AG09309 (cell line): ENCODE measurements around the gene KCNJ9.

Experiments used
- DNase-seq: peaks from one replicate; pipeline ENCODE4 v3.0.0-alpha.2; 2010; ENCODE audit warnings: low read depth
- H3K4me3 ChIP-seq: 2 replicates; pipeline ENCODE4 v1.5.1; 2011; ENCODE audit warnings: mild to moderate bottlenecking, low read depth, low read length, moderate library complexity; ENCODE audit not compliant: control insufficient read depth
- TF ChIP-seq, protein P1 (sequence below): IDR thresholded peaks from 2 replicates; pipeline ENCODE4 v1.5.1; 2011; ENCODE audit warnings: mild to moderate bottlenecking, low read depth, low read length, inconsistent platforms; ENCODE audit not compliant: insufficient read depth, control insufficient read depth; ENCODE audit errors: missing control alignments

The KCNJ9 gene

DNA sequence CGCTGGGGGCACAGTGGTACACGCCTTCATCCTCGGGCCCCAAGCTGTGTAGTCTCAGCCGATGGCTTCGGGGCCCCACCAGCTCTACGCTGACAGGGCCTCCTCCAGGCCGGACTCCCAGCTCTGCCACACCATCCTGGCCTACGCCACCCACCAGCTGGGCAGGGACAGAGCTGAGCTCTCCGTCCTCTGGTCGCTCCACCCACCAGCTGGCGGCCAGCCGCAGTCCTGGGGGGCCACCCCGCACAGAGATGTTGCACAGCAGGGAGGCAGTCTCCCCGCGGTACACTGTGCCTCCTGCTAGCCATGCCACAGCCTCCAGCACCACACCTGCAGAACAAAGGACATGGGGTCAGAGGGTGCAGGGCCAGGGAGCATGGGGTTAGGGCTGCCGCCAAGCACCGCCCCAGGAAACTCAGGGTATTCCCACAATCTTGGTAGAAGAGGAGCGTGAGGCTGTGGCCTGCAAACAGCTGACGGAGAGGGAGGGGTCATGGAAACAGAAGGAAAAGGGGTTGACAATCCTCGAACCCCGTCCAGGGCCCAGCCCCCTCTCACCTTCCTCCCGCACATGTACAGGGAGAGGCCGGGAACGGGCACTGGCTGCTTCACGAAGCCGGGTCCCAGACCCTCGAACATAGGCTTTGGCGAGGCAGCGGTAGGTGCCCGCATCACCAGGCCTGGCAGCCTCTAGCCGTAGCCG is 11.2 kb downstream of the KCNJ9 start:
- no peak overlapping the region for H3K4me3 ChIP-seq
- DNase-seq, result no peak
- TF ChIP-seq, protein P1, sequence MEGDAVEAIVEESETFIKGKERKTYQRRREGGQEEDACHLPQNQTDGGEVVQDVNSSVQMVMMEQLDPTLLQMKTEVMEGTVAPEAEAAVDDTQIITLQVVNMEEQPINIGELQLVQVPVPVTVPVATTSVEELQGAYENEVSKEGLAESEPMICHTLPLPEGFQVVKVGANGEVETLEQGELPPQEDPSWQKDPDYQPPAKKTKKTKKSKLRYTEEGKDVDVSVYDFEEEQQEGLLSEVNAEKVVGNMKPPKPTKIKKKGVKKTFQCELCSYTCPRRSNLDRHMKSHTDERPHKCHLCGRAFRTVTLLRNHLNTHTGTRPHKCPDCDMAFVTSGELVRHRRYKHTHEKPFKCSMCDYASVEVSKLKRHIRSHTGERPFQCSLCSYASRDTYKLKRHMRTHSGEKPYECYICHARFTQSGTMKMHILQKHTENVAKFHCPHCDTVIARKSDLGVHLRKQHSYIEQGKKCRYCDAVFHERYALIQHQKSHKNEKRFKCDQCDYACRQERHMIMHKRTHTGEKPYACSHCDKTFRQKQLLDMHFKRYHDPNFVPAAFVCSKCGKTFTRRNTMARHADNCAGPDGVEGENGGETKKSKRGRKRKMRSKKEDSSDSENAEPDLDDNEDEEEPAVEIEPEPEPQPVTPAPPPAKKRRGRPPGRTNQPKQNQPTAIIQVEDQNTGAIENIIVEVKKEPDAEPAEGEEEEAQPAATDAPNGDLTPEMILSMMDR, result no peak

DNA sequence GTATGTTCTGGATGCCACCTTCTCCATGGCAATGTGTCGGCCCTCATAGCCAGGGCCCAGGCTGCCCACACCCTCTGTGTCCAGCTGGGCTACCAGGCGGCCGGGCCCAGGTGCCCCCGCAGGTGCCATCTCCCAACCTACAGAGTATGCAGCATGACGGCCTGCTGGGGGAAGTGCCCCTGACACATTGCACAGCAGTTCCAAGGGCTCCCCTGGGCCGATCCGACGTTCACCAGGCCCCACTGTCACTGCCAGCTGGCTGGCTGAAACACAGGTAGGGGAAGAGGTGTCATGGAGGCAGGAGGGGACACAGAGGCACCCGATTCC is 11.7 kb downstream of the KCNJ9 start:
- no peak for DNase-seq
- no peak overlapping the region for H3K4me3 ChIP-seq
- TF ChIP-seq, protein P1, result no peak

DNA sequence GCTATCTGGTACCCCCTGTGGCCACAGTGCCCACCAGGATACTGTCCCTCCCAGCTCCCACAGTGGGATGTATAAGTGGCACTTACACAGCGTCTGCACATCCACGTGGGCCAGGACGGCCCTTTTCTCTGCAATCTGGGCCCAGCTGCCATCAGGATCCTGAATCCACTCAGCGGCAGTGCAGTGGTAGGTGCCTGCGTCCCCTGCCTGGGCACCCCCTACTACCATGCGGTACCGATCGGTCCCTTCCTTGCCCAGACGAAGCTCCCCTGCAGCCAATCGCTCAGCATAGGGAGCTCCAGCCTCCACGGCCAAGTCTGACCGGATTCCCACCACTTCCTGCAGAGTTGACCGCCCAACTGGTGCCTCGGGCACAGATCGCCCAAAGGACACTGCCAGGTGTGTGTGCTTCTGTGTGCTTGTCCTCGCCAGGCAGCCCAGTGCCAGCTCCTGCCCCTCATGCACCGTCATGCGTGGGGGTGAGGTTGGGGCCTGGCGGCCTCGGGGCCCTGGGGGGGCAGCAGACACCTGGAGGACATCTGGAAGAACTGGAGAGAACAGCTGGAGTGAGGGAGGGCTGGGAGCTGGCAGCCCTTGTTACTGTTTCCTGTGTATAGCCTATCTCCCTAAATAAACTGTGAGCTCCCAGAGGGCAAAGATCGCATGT is 12.4 kb downstream of the KCNJ9 start:
- TF ChIP-seq, protein P1, result no peak
- DNase-seq, result no peak
- no peak overlapping the region for H3K4me3 ChIP-seq

DNA sequence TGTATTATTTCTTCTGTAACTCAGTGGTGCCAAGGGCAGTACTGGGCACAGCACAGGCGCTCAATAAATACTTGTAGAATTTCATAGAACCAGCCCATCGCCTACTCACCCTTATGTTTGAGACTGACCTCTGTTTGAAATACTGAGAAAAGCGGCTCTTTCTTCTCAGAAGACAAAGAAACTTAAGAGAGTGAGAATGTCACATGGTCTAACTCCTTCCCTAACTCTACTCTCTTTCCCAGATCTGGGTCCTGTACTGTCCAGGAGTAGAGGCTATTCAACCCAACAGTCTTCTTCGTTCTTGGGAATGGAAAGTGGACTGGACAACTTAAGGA is 12.9 kb downstream of the KCNJ9 start:
- no peak overlapping the region for H3K4me3 ChIP-seq
- no peak for DNase-seq
- TF ChIP-seq, protein P1, result no peak

DNA sequence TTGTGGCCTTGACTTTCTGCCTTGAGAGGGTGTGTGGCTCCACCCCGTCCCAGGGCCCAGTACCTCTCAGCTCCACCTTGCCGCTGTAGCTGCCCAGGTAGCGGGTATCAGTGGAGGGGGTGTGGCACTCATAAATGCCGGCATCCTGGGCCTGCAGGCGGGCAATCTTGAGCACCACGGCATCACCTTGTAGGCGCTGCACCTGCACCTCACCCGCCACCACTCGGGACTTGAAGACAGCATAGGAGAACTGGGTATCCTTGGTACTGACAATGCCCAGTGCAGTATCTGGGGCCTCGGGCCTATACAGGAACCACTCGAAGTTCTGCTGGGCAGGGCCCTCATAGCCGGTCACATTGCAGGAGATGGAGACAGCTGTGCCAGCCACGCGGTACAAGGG is 13.5 kb downstream of the KCNJ9 start:
- no peak overlapping the region for H3K4me3 ChIP-seq
- no peak for DNase-seq
- TF ChIP-seq, protein P1, result no peak

DNA sequence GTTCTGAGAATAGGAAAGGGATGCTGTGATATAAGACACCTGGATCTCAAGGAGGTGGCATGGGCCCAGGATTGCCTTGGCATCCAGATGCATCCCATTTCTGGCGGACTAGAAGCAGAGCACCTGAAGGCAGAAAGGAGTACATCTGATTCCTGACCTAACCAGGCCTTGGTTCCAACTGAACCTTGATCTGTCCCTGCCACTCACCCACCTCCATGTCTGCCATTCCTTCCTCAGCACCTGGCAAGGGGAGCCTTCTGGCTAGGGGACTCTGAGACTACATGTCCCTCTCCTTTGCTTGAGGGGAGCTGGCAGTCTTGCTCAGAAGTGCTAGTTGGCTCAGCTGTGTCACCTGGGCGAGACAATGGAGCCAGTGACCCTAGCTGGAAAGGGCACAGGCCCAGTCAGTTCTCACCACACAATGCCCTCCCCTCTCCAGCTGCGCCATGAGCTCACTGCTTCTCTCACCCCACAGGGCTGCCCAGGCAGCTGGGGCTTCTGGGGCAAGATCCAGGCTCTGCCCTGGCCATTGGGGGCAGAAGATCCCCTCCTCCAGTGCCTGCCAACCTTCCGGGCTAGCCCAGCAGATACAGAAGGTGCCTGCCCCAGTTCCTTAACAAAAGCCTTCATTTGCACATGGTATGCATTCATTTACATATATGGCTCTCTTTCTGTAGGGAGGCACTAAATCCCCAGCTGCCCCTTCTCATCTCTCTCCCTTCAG is 14.2 kb downstream of the KCNJ9 start:
- no peak for DNase-seq
- TF ChIP-seq, protein P1, result no peak
- no peak overlapping the region for H3K4me3 ChIP-seq
